Vagina (tissue), 2 donors: ENCODE results near the gene CMPK2. TPM values are rescaled to one million over a fixed set of nuclear protein-coding genes. Genes with fewer than 3 reads are reported as not detected.

Experiments used
- DNase-seq, 2 donors: peaks; one replicate each; pipeline ENCODE4 v3.0.0-alpha.2; 2017; ENCODE audit errors: extremely low spot score in 2 of 2
- H3K27ac ChIP-seq: fragments of 200-600 bp; sonication (generic); one replicate; pipeline ENCODE4 v1.5.1; 2019
- H3K27me3 ChIP-seq: fragments of 200-600 bp; sonication (generic); one replicate; pipeline ENCODE4 v1.5.1; 2019
- H3K36me3 ChIP-seq, 2 donors: fragments of 200-600 bp; sonication (generic); one replicate each; pipeline ENCODE4 v1.5.1; 2017 to 2019
- H3K4me1 ChIP-seq: fragments of 200-600 bp; sonication (generic); one replicate; pipeline ENCODE4 v1.5.1; 2019
- H3K4me3 ChIP-seq, 2 donors: fragments of 200-600 bp; sonication (generic); 1 replicate in 1 of 2; 2 replicates in 1 of 2; pipeline ENCODE4 v1.5.1; 2016 to 2019
- H3K9me3 ChIP-seq: fragments of 200-600 bp; sonication (generic); one replicate; pipeline ENCODE4 v1.5.1; 2019
- POLR2A ChIP-seq, 2 donors: fragments of 450-650 bp; IDR thresholded peaks; one replicate each; pipeline ENCODE4 v1.6.1; 2017; ENCODE audit warnings: antibody characterized with exemption in 2 of 2, mild to moderate bottlenecking in 2 of 2, moderate library complexity in 2 of 2
- POLR2AphosphoS5 ChIP-seq, 2 donors: sonication (generic); formaldehyde crosslinking; IDR thresholded peaks; one replicate each; pipeline ENCODE4 v1.9.0; 2017; ENCODE audit warnings: antibody characterized with exemption in 2 of 2, mild to moderate bottlenecking in 2 of 2, low read depth in 1 of 2; ENCODE audit not compliant: insufficient read depth in 1 of 2
- intact Hi-C: fragments of 100-400 bp; cut with DNase I; formaldehyde crosslinking; loops from one replicate; pipeline ENCODE4 v1.15.1; 2023
- total RNA-seq: library from RNA; depleted of rRNA; stranded (reverse); fragments of >200 nt; gene quantifications from one replicate; pipeline ENCODE4 v1.2.3, GENCODE V29; 2016
- TF ChIP-seq, protein P1 (sequence below), 3 experiments: fragments of 450-650 bp in 2 of 3; fragments of 200-600 bp in 1 of 3; sonication (generic) in 1 of 3; IDR thresholded peaks; one replicate each; pipeline ENCODE4 v1.5.1; 2017 to 2019; ENCODE audit warnings: antibody characterized with exemption in 3 of 3, mild to moderate bottlenecking in 2 of 3, moderate library complexity in 2 of 3

Gene CMPK2
- total RNA-seq, 1 donor from 2014 or later: 5.6 TPM

DNA sequence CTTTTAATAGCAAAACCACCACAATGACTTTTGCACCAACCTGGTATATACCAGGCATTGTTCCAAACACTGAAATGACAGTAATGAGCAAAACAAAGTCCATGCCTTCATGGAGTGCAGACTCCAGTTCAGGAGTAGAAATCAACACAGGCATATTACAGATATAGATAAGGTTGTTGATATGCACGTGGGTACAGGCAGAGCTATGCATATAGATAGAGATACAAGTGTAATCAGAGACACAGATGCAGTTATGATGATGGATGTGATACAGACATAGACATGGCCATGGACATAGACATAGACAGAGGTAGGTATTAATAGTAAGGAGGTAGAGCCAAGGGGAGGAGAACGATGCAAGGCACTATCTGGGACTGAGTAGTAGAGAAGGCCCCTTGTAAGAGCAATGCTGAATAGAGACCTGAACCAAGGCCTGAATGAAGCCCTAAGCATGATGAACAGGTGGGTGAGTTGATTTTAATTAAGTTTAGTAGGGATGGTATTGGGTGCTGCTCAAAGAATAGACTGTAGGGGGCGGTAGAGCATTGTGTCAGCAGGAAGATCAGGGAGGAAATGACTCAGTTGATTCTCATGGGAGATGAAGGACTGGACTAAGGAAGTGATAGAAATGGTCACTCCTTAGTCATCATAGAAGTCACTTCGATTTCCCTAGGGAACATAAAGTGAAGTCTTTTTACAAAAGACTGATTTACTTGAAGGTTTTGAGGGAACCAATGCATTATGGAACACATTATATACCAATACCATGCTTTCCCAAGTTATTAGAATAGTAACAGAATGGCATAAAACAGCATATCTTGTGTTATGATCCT lies 39.4 kb downstream of the CMPK2 start:
- Histone ChIP-seq H3K4me3 (no peak overlapping the region), H3K4me1 (peaks cover 14% of the 10 kb centered on the region), H3K27me3 (no peaks in the 10 kb centered on the region), H3K27ac (no peak overlapping the region), H3K9me3 (no peaks in the 10 kb centered on the region), H3K36me3 (no peaks in the 10 kb centered on the region)
- TF ChIP-seq POLR2AphosphoS5 (IDR thresholded peaks at IDR 0.05; ENCODE audit: insufficient read depth in 1 of 2, low read depth in 1 of 2) (no peak), POLR2A (IDR thresholded peaks at IDR 0.05) (no peak)
- TF ChIP-seq, protein P1, sequence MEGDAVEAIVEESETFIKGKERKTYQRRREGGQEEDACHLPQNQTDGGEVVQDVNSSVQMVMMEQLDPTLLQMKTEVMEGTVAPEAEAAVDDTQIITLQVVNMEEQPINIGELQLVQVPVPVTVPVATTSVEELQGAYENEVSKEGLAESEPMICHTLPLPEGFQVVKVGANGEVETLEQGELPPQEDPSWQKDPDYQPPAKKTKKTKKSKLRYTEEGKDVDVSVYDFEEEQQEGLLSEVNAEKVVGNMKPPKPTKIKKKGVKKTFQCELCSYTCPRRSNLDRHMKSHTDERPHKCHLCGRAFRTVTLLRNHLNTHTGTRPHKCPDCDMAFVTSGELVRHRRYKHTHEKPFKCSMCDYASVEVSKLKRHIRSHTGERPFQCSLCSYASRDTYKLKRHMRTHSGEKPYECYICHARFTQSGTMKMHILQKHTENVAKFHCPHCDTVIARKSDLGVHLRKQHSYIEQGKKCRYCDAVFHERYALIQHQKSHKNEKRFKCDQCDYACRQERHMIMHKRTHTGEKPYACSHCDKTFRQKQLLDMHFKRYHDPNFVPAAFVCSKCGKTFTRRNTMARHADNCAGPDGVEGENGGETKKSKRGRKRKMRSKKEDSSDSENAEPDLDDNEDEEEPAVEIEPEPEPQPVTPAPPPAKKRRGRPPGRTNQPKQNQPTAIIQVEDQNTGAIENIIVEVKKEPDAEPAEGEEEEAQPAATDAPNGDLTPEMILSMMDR (IDR thresholded peaks at IDR 0.05): no peak
- no peak for DNase-seq
- intact Hi-C loops: no loop called here

DNA sequence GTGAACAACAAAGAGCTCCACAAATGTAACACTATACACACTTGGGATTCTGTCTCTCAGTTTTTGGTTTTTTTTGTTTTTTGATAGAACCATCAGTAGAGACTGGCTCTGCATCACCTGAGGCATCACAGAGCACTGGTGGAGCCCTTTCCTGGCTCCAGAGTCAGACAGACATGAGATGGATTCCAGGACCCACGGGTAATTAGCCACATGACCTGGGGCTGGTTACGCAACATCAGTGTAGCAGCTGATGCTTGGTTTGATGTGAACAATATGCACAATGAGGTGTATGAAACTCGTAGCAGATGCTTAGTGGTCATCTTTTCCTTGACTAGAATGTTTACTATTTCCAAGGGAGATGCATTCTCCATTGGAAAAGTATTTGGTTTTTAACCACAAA lies 40.7 kb downstream of the CMPK2 start:
- DNase-seq: no peak
- peaks cover 14% of the 10 kb centered on the region for H3K4me1 ChIP-seq
- no peaks in the 10 kb centered on the region for H3K27me3 ChIP-seq
- no peaks in the 10 kb centered on the region for H3K9me3 ChIP-seq
- H3K4me3 ChIP-seq: no peak overlapping the region
- TF ChIP-seq POLR2AphosphoS5 (IDR thresholded peaks at IDR 0.05; ENCODE audit: insufficient read depth in 1 of 2, low read depth in 1 of 2) (no peak), POLR2A (IDR thresholded peaks at IDR 0.05) (no peak)
- TF ChIP-seq, protein P1 (IDR thresholded peaks at IDR 0.05): no peak
- H3K36me3 ChIP-seq: no peaks in the 10 kb centered on the region
- H3K27ac ChIP-seq: no peak overlapping the region
- intact Hi-C loops: no loop called here

DNA sequence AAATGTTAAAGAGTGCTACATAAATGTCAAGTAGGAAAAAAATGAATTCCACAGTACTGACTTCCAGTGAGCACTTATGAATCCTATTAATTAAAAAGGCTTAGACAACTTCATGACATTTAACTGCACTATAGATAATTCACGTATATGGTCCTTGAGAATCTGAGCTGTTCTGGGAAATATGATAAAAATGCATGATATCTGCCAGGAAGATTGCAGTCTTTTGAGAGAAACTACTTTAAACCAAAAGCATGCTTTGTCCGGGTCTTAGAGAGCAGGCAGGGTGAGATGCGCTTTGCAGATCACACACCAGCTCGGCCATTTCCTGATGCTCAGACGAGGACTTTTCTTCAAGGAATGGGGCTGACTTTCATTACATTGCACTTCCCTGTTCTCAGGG lies 42.6 kb downstream of the CMPK2 start:
- TF ChIP-seq POLR2AphosphoS5 (IDR thresholded peaks at IDR 0.05; ENCODE audit: insufficient read depth in 1 of 2, low read depth in 1 of 2): no peak
- TF ChIP-seq, protein P1 (IDR thresholded peaks at IDR 0.05): no peak
- TF ChIP-seq POLR2A (IDR thresholded peaks at IDR 0.05): no peak
- H3K4me1 ChIP-seq: peaks cover 14% of the 10 kb centered on the region
- no peaks in the 10 kb centered on the region for H3K9me3 ChIP-seq
- intact Hi-C loops: no loop called here
- H3K27me3 ChIP-seq: no peaks in the 10 kb centered on the region
- no peaks in the 10 kb centered on the region for H3K36me3 ChIP-seq
- no peak overlapping the region for H3K4me3 ChIP-seq
- DNase-seq: no peak
- H3K27ac ChIP-seq: no peak overlapping the region

DNA sequence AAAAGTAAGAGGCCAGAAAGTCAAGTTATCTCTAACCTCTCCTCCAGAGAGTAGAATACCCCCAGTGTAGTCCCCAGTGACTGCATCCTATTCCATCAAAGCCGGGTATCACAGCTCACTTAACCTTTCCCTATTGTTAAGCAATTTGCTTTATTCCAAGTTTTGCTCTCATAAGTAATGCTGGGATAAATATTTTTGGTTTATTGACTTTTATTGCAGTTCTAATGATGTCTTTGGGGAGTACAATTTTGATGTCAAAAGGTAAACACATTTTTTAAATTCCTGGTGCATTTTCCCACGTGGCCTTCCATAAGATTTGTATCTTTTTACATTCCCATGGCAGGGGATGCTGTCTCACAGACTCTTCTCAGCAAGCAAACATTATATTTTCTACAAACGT lies 43.3 kb downstream of the CMPK2 start:
- intact Hi-C loops: no loop called here
- H3K9me3 ChIP-seq: no peaks in the 10 kb centered on the region
- H3K4me1 ChIP-seq: peaks cover 13% of the 10 kb centered on the region
- DNase-seq: no peak
- no peak overlapping the region for H3K4me3 ChIP-seq
- TF ChIP-seq, protein P1 (IDR thresholded peaks at IDR 0.05): no peak
- TF ChIP-seq POLR2A (IDR thresholded peaks at IDR 0.05) (no peak), POLR2AphosphoS5 (IDR thresholded peaks at IDR 0.05; ENCODE audit: insufficient read depth in 1 of 2, low read depth in 1 of 2) (no peak)
- no peaks in the 10 kb centered on the region for H3K36me3 ChIP-seq
- no peaks in the 10 kb centered on the region for H3K27me3 ChIP-seq
- no peak overlapping the region for H3K27ac ChIP-seq

DNA sequence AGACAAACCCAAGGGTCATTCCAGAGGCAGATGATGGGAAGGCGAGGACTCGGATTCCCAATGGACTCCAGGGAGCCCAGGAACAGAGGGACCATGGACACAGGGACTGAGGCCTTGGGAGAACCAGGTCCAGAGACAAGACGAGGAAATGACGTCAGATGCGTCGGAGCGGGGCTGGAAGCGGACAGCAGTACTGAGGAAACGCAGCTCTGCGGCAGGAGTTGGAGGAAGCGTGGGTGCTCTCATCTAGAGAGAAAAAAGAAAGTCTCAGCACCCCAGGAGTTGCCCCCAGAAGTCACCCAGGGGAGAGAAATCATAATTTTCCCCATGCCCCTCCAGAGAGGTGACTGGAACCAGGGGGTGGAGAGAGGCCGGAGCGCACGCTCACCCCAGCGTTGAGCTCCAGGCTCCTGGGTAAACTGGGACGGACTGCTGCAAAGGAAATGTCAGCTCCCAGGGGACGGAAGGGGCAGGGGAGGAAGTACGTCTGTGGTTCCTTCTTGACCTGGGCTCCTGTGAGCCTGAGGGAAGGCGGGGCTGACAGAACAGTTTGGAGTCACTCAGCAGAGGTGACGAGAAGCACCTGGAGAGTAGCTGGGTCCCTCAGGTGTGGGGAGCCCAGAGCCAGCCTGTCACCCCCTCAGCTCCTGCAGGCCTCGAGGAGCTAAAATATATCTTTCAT lies 44.7 kb downstream of the CMPK2 start:
- TF ChIP-seq POLR2AphosphoS5 (IDR thresholded peaks at IDR 0.05; ENCODE audit: insufficient read depth in 1 of 2, low read depth in 1 of 2) (no peak), POLR2A (IDR thresholded peaks at IDR 0.05) (no peak)
- TF ChIP-seq, protein P1 (IDR thresholded peaks at IDR 0.05): no peak
- no peaks in the 10 kb centered on the region for H3K9me3 ChIP-seq
- H3K36me3 ChIP-seq: no peaks in the 10 kb centered on the region
- H3K4me1 ChIP-seq: no peaks in the 10 kb centered on the region
- no peaks in the 10 kb centered on the region for H3K27me3 ChIP-seq
- H3K27ac ChIP-seq: no peak overlapping the region
- no peak for DNase-seq
- no peak overlapping the region for H3K4me3 ChIP-seq
- intact Hi-C loops: no loop called here
